Measurements from ENCODE around the gene STRIP2.
"Not testable (repeated sequence)": the region's sequence is repeated elsewhere in the genome, so short reads cannot be mapped to it uniquely, and the experiment has no call there.

The STRIP2 gene

DNA sequence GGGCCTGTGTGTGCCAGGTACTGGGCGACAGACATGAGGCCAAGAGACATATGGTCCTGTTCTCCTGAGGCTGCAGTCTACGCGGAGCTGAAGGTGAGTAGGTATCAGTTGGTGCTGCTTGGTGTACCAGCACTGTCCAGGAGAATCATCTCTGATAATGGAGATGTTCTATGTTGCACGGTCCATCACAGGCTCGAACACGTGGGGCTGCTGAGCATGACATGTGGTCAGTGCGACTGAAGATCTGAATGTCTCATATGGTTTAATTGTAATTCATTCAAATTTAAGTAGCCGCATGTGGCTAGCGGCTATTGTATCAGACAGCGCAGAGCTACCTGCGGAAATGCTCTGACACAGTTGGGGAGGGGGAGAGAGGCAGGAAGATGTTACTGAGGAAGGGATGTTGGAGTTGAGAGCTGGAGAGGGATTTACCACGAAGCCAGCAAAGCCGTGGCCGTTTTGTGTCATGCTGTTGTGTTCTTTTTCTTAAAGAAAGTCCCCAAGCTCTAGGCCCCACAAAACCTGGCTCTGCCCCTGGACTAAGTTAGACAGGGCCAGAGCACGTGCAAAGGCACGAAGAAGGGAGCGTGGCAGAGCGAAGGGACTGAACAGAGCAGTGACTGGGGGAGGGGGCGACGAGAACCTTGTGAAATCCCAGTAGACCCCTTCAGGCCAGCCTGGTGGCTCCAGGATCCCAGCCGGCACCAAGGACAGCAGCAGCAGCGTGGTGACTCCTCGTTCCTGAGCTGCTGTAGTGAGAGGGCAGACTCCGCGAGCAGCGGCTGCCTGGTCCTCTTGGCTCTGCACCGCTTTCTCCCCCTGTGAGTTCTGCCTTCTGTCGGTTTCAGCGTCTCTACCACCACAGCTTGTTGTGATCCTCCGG, 88.1 kb downstream of the STRIP2 start:
- DNase-seq (ENCODE audit: low spot score in 2 of 2), result no peak
- H3K27me3 ChIP-seq (ENCODE audit: low read depth), result no peaks in the 10 kb centered on the region
- no peaks in the 10 kb centered on the region for H3K9me3 ChIP-seq
- H3K36me3 ChIP-seq (replicated peaks), result no peaks in the 10 kb centered on the region
- in situ Hi-C loops (cut with MboI; ENCODE audit: low sequenced_read_pairs), result no loop called here
- H3K4me1 ChIP-seq, result no peaks in the 10 kb centered on the region
- no peak overlapping the region for H3K4me3 ChIP-seq

DNA sequence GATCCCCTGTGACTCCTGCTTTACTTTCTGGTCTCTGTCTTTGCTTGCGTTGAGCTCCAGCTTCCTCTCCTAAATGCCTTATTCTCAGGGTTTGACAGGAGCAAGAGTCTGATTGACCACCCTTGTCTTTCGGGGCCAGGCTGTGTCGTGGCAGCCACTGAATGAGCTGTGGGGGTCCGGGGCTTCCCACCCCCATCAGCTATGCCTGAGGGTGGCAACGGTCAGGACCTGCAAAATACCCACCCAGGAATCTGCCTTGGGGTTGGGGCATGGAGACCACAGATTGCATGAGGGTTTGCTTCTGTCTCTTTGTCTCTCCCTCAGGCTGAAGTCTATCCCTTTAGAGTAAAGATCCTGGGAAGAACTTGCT, 88.7 kb downstream of the STRIP2 start:
- Histone ChIP-seq H3K27me3 (ENCODE audit: low read depth) (no peaks in the 10 kb centered on the region), H3K4me3 (no peak overlapping the region), H3K9me3 (no peaks in the 10 kb centered on the region), H3K36me3 (replicated peaks) (no peaks in the 10 kb centered on the region), H3K4me1 (no peaks in the 10 kb centered on the region)
- no peak for DNase-seq (ENCODE audit: low spot score in 2 of 2)
- in situ Hi-C loops (cut with MboI; ENCODE audit: low sequenced_read_pairs), result no loop called here

DNA sequence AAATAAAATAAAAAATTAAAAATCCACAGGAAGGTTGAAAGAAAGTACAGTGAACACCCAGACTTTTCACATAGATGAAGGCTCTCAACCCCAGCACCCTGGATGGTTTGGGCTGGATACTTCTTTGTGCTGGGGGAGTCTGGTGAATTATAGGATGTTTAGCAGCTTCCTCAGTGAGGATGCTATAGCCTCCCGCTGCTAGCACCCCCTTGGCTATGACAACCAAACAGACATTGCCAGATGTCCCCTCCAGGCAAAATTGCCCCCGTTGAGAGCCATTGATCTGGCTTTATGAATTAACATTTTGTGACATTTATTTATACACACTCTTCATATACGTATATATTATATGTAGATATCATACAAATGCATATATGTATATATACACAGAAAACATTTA, 89.7 kb downstream of the STRIP2 start:
- Histone ChIP-seq H3K4me3 (no peak overlapping the region), H3K27me3 (ENCODE audit: low read depth) (no peaks in the 10 kb centered on the region), H3K36me3 (replicated peaks) (no peaks in the 10 kb centered on the region), H3K4me1 (no peaks in the 10 kb centered on the region), H3K9me3 (no peaks in the 10 kb centered on the region)
- DNase-seq (ENCODE audit: low spot score in 2 of 2), result no peak
- in situ Hi-C loops (cut with MboI; ENCODE audit: low sequenced_read_pairs), result no loop called here

DNA sequence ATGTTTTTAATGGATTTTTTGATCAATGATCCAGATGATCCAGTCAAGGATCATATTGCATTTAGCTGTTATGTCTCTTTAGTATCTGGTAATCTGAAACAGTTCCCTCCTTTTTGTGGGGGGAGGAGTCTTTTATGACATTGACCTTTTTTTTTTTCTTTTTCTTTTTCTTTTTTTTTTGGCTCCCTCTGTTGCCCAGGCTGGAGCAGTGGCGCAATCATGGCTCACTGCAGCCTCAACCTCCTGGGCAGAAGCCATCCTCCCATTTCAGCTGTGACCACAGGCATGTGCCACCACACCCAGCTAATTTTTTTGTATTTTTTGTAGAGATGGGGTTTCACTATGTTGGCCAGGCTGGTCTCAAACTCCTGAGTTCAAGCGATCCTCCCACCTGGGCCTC, 90.2 kb downstream of the STRIP2 start:
- H3K36me3 ChIP-seq (replicated peaks); H3K4me1 ChIP-seq; H3K4me3 ChIP-seq; in situ Hi-C loops (cut with MboI; ENCODE audit: low sequenced_read_pairs); H3K27me3 ChIP-seq (ENCODE audit: low read depth); H3K9me3 ChIP-seq; DNase-seq (ENCODE audit: low spot score in 2 of 2): not testable (repeated sequence)

DNA sequence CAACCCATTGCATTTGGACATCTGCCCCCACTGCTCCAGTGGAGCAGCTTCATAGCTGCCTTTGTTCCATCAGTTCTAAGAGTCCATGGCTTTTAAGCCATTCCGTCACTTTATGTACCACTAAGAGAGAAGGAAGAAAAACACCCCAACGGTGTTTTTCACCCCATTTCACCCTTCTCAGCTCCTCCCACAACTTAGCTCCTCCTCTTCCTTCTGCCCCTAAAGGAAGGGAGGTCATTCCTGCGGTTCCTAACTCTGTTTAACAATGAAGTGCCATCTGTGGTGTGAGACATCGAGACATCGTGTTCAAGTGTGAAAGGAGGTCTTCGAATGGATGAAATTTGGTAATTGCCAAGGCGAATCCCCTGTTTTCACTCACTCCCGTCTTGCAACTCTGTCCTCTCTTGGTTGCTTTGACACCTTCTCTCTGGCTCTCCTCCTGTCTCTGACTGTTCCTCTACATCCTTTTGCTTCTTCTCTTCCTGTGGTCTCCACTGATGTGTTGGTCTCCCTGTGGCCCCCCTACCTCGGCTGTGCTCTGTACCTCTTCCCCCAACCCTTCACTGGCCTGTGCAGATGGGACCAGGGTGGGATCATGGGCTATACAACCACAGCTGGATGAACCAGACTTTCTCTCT, 91.1 kb downstream of the STRIP2 start:
- Histone ChIP-seq H3K4me1 (no peaks in the 10 kb centered on the region), H3K36me3 (replicated peaks) (no peaks in the 10 kb centered on the region), H3K27me3 (ENCODE audit: low read depth) (no peaks in the 10 kb centered on the region), H3K4me3 (no peak overlapping the region), H3K9me3 (no peaks in the 10 kb centered on the region)
- no peak for DNase-seq (ENCODE audit: low spot score in 2 of 2)
- in situ Hi-C loops (cut with MboI; ENCODE audit: low sequenced_read_pairs), result no loop called here

DNA sequence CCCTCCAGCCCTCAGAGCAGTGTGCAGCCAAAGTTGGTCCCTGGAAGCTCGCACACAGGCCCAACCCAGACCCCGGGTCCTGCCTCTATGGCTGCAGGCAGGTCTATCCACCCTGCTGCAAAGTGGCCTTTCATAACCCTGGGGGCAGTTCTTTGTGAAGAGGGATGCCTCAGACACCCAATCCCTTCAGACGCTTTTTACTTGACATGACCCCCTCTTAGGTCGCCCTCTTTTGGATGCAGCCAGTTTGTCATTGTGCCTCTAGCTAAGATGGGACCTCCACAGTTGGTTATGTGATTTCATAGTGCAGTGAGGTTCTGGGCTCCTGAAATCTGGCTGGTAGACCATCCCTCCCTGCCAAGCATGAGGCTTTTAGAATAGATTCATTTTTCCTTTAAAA, 95.4 kb downstream of the STRIP2 start:
- no peaks in the 10 kb centered on the region for H3K4me1 ChIP-seq
- in situ Hi-C loops (cut with MboI; ENCODE audit: low sequenced_read_pairs), result no loop called here
- H3K36me3 ChIP-seq (replicated peaks), result no peaks in the 10 kb centered on the region
- DNase-seq (ENCODE audit: low spot score in 2 of 2), result no peak
- no peaks in the 10 kb centered on the region for H3K27me3 ChIP-seq (ENCODE audit: low read depth)
- no peaks in the 10 kb centered on the region for H3K9me3 ChIP-seq
- H3K4me3 ChIP-seq, result no peak overlapping the region

DNA sequence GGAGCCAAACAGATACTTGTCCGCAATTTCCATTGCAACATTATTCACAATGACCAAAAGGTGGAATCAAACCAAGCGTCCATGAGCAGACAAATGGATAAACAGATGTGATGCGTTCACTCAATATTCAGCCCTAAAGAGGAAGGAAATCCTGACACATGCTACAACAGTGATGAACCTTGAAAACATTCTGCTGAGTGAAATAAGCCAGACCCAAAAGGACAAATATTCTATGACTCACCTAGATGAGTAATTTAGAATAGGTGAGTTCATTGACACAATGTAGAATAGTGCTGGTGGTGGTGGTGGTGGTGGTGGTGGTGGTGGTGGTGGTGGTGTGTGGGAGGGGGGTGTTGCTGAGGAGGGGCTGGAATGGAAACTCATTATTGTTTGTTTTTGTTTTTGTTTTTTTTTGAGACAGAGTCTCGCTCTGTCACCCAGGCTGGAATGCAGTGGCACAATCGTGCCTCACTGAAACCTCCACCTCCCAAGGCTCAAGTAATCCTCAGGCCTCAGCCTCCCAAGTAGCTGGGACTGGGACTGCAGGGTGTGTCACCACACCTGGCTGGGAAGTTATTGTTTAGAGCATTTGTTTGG, 96.7 kb downstream of the STRIP2 start:
- DNase-seq (ENCODE audit: low spot score in 2 of 2), result no peak
- Histone ChIP-seq H3K36me3 (replicated peaks) (no peaks in the 10 kb centered on the region), H3K4me3 (no peak overlapping the region), H3K27me3 (ENCODE audit: low read depth) (no peaks in the 10 kb centered on the region), H3K9me3 (no peaks in the 10 kb centered on the region), H3K4me1 (no peaks in the 10 kb centered on the region)
- in situ Hi-C loops (cut with MboI; ENCODE audit: low sequenced_read_pairs), result no loop called here

DNA sequence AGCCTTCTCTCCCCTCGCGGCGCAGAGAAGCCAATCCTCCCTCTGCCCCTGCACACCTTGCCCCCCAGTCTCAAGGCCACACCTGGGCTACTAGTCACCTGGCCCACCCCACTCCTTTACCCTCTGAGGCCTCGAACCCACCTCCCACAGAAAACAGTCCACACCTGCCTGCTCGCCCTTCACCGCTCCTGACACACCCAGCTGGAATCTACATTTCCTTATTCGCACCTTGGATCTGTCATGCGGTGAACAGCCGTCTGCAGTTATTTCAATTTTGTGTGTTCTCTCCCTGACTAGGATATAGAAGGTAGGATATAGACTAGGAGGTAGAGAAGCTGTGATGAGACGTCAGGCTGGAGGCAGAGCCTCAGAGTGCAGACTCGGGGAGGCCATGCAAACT, 97.5 kb downstream of the STRIP2 start:
- H3K9me3 ChIP-seq, result no peaks in the 10 kb centered on the region
- no peaks in the 10 kb centered on the region for H3K4me1 ChIP-seq
- H3K4me3 ChIP-seq, result no peak overlapping the region
- in situ Hi-C loops (cut with MboI; ENCODE audit: low sequenced_read_pairs), result no loop called here
- H3K27me3 ChIP-seq (ENCODE audit: low read depth), result no peaks in the 10 kb centered on the region
- no peak for DNase-seq (ENCODE audit: low spot score in 2 of 2)
- no peaks in the 10 kb centered on the region for H3K36me3 ChIP-seq (replicated peaks)

DNA sequence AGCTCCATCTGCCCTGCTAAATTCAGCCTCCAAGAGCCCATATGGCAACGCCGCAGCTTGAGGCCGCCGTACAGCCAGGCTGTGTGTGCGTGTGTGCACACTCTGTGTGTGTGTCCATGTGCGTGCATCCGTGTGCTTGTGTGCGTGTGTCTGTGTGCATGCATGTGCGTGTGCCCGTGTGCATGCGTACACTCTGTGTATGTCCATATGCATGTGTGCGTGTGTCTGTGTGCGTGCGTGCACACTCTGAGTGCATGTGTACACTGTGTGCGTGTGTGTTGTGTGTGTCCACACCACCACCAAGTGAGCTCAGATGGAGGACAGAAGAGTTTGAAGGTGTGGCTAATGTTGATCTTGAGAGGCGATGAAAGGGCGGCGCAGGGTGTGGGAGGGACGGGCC, 98.1 kb downstream of the STRIP2 start:
- Histone ChIP-seq H3K4me3 (no peak overlapping the region), H3K36me3 (replicated peaks) (no peaks in the 10 kb centered on the region), H3K9me3 (no peaks in the 10 kb centered on the region), H3K27me3 (ENCODE audit: low read depth) (no peaks in the 10 kb centered on the region), H3K4me1 (no peaks in the 10 kb centered on the region)
- no peak for DNase-seq (ENCODE audit: low spot score in 2 of 2)
- in situ Hi-C loops (cut with MboI; ENCODE audit: low sequenced_read_pairs), result no loop called here

DNA sequence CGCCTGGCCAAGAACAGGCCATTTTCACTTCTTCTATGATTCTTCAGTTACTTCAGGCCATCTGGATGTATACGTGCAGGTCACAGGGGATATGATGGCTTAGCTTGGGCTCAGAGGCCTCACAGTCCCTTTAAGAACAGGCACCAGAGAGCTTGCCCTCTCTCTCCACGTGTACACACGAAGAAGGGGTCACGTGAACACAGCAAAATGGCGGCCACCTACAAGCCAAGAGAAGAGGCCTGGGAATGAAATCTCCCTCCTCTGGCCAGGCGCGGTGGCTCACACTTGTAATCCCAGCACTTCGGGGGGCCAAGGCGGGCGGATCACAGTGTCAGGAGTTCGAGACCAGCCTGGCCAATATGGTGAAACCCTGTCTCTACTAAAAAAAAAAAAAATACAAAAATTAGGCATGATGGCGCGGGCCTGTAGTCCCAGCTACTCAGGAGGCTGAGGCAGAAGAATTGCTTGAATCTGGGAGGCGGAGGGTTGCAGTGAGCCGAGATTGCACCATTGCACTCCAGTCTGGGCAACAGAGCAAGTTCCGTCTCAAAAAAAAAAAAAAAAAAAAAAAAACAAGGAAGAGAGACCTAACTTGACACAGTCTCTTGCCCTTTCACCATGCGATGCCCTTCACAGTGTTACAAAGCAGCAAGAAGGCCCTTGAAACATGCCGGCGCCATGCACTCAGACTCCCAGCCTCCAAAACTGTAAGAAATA, 100.5 kb downstream of the STRIP2 start:
- in situ Hi-C loops (cut with MboI; ENCODE audit: low sequenced_read_pairs); H3K4me1 ChIP-seq; H3K27me3 ChIP-seq (ENCODE audit: low read depth); DNase-seq (ENCODE audit: low spot score in 2 of 2); H3K36me3 ChIP-seq (replicated peaks); H3K4me3 ChIP-seq; H3K9me3 ChIP-seq: not testable (repeated sequence)

DNA sequence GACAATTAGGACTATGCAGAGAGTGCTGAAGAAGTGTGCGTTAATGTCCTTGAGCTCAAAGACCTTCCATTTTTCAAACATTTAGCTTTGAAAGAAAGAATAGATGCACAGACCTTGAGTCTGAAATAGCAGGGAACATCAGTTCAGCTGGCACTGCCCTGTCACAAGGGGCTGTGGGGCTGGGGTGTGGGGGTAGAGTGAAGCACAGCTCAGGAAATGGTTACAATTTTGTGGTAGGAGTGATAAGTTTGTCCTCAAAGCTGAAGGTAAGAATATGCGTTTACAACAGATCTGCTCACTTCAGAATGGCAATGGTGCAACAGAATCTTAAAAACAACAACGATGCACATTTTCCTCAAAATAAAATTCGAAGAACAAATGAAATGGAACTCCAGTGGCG, 101.7 kb downstream of the STRIP2 start:
- no peak for DNase-seq (ENCODE audit: low spot score in 2 of 2)
- no peak overlapping the region for H3K4me3 ChIP-seq
- no peaks in the 10 kb centered on the region for H3K36me3 ChIP-seq (replicated peaks)
- no peaks in the 10 kb centered on the region for H3K27me3 ChIP-seq (ENCODE audit: low read depth)
- in situ Hi-C loops (cut with MboI; ENCODE audit: low sequenced_read_pairs), result no loop called here
- no peaks in the 10 kb centered on the region for H3K4me1 ChIP-seq
- no peaks in the 10 kb centered on the region for H3K9me3 ChIP-seq

DNA sequence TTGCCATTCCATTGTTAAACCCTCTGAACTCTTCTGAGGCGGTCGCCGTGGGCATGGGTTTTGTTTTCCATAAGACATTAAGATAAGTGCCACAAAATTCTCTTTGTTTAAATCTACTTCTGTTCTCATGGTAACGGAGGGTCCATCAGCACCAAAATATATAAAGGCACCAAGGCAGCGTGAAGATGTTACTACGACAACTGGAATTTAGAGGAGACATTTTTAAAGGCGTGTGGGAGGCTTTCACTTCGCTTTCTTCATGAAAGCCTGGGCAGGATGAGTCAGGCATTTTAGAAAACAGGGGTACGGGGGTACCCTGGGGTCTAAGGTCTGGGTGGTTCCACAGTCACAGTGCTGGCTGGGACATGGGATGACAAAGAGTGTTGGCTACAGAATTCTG, 102.1 kb downstream of the STRIP2 start:
- in situ Hi-C loops (cut with MboI; ENCODE audit: low sequenced_read_pairs), result no loop called here
- Histone ChIP-seq H3K36me3 (replicated peaks) (no peaks in the 10 kb centered on the region), H3K4me3 (no peak overlapping the region), H3K4me1 (no peaks in the 10 kb centered on the region), H3K27me3 (ENCODE audit: low read depth) (no peaks in the 10 kb centered on the region), H3K9me3 (no peaks in the 10 kb centered on the region)
- no peak for DNase-seq (ENCODE audit: low spot score in 2 of 2)
